Testis (tissue), 2 donors: Measurements from ENCODE around the gene ANTXRL.

Experiments used
- POLR2A ChIP-seq: fragments of 450-650 bp; IDR thresholded peaks from one replicate; pipeline ENCODE4 v1.6.1; 2017; ENCODE audit warnings: antibody characterized with exemption, mild to moderate bottlenecking, moderate library complexity
- TF ChIP-seq, protein P1 (sequence below), 3 experiments: fragments of 450-650 bp in 2 of 3; fragments of 200-600 bp in 1 of 3; sonication (generic) in 1 of 3; IDR thresholded peaks; one replicate each; pipeline ENCODE4 v1.5.1; 2016 to 2019; ENCODE audit warnings: antibody characterized with exemption in 3 of 3, mild to moderate bottlenecking in 2 of 3, moderate library complexity in 1 of 3

DNA sequence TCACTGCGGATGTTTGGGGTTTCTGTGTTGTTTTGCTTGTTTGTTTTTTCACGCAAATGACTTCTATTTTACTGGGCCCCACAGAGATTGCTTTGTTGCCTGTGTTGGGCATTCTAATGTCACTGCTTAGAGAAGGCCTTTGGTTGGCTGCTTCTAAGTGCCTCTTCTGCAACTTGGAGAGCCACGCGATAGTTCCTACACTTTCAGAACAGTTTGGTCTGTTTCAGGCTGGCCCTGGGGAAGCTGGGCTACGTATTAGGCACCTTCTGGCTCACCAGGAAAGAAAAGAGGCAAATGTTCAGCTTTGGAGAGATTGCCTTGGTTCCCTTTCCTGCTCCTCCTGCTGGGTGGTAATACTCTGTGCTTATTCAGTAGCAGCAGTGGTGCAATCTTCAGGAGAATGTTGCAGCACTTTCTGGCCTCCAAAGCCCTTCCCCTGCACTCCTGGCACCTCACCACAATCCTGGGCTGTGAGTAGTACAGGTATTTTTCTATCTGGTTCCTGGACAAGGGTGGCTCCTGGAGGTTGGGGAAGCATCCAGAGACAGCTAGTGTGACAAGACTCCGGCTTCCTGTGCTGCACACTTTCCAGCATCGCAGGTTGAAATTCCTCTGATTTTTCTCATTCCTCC lies 1.2 kb downstream of the ANTXRL start:
- TF ChIP-seq, protein P1, sequence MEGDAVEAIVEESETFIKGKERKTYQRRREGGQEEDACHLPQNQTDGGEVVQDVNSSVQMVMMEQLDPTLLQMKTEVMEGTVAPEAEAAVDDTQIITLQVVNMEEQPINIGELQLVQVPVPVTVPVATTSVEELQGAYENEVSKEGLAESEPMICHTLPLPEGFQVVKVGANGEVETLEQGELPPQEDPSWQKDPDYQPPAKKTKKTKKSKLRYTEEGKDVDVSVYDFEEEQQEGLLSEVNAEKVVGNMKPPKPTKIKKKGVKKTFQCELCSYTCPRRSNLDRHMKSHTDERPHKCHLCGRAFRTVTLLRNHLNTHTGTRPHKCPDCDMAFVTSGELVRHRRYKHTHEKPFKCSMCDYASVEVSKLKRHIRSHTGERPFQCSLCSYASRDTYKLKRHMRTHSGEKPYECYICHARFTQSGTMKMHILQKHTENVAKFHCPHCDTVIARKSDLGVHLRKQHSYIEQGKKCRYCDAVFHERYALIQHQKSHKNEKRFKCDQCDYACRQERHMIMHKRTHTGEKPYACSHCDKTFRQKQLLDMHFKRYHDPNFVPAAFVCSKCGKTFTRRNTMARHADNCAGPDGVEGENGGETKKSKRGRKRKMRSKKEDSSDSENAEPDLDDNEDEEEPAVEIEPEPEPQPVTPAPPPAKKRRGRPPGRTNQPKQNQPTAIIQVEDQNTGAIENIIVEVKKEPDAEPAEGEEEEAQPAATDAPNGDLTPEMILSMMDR (IDR thresholded peaks at IDR 0.05) = no peak
- TF ChIP-seq POLR2A = no peak
